NB4 (cell line): Measurements from ENCODE around the gene S1PR1.

Source experiments
- DNase-seq: peaks from one replicate; pipeline ENCODE4 v3.0.0; 2010; ENCODE audit warnings: low read depth
- H3K4me3 ChIP-seq: one replicate; pipeline ENCODE4 v1.5.1; 2011; ENCODE audit warnings: mild to moderate bottlenecking, low read depth, low read length, moderate library complexity
- CTCF ChIP-seq: IDR thresholded peaks from one replicate; pipeline ENCODE4 v1.5.1; 2012; ENCODE audit warnings: low read depth, low read length
- MAX ChIP-seq: IDR thresholded peaks from 2 replicates; pipeline ENCODE4 v1.6.1; 2011; ENCODE audit warnings: low read depth, low read length
- MYC ChIP-seq: IDR thresholded peaks from 2 replicates; pipeline ENCODE4 v1.6.1; 2011; ENCODE audit warnings: low read depth, low read length
- POLR2A ChIP-seq: IDR thresholded peaks from 2 replicates; pipeline ENCODE4 v1.6.1; 2011; ENCODE audit warnings: mild to moderate bottlenecking; ENCODE audit not compliant: insufficient read length; ENCODE audit errors: extremely low read depth

Gene S1PR1

GRCh38 chr1:101278845-101279244 lies 42.0 kb downstream of the S1PR1 start:
- TF ChIP-seq MAX (no peak), MYC (no peak), POLR2A (no peak), CTCF (no peak)
- no peak for DNase-seq
- no peak overlapping the region for H3K4me3 ChIP-seq

GRCh38 chr1:101280049-101280592 lies 43.3 kb downstream of the S1PR1 start:
- no peak for DNase-seq
- no peak for TF ChIP-seq MYC
- no peak for TF ChIP-seq POLR2A
- no peak for TF ChIP-seq CTCF
- no peak for TF ChIP-seq MAX
- no peak overlapping the region for H3K4me3 ChIP-seq

GRCh38 chr1:101280942-101281654 lies 44.3 kb downstream of the S1PR1 start:
- no peak for DNase-seq
- no peak for TF ChIP-seq POLR2A
- no peak for TF ChIP-seq MAX
- no peak overlapping the region for H3K4me3 ChIP-seq

- no peak for DNase-seq
- no peak overlapping the region for H3K4me3 ChIP-seq
- no peak for TF ChIP-seq POLR2A
- no peak for TF ChIP-seq MYC
- TF ChIP-seq CTCF: no peak
- no peak for TF ChIP-seq MAX
Observed at GRCh38 chr1:101281751-101282150, 44.9 kb downstream of the S1PR1 start.

GRCh38 chr1:101282314-101283038 lies 45.7 kb downstream of the S1PR1 start:
- no peak overlapping the region for H3K4me3 ChIP-seq
- no peak for DNase-seq
- no peak for TF ChIP-seq POLR2A
- TF ChIP-seq MAX: no peak
- no peak for TF ChIP-seq MYC
- no peak for TF ChIP-seq CTCF

GRCh38 chr1:101283443-101283842 lies 46.6 kb downstream of the S1PR1 start:
- no peak overlapping the region for H3K4me3 ChIP-seq
- TF ChIP-seq MYC: no peak
- no peak for TF ChIP-seq POLR2A
- TF ChIP-seq MAX: no peak
- no peak for TF ChIP-seq CTCF
- DNase-seq: no peak
